ENCODE measurements around the gene SDS. TPM values are rescaled to one million over a fixed set of nuclear protein-coding genes. Genes with fewer than 3 reads are reported as not detected.

The SDS gene
- total RNA-seq, 1 donor from 2014 or later, result 680 TPM

GRCh38 chr12:113427882-113428281, 24.2 kb upstream of the SDS start:
- ATAC-seq, result no peak

GRCh38 chr12:113425960-113426453, 22.3 kb upstream of the SDS start:
- DNase-seq (ENCODE audit: low spot score) (no peak), ATAC-seq (no peak)

More at GRCh38 chr12:113427882-113428281, 24.2 kb upstream of the SDS start:
- no peak for DNase-seq (ENCODE audit: low spot score)

GRCh38 chr12:113424915-113425823, 21.5 kb upstream of the SDS start:
- DNase-seq (ENCODE audit: low spot score) (peak; percentile 67), ATAC-seq (peak; percentile 50)

- ATAC-seq (no peak), DNase-seq (ENCODE audit: low spot score) (no peak)
Observed at GRCh38 chr12:113424456-113424855, 20.8 kb upstream of the SDS start.

- DNase-seq (ENCODE audit: low spot score) (no peak), ATAC-seq (no peak)
Observed at GRCh38 chr12:113422886-113423669, 19.4 kb upstream of the SDS start.

- peak; percentile 87 for DNase-seq (ENCODE audit: low spot score)
- ATAC-seq, result peak; percentile 62
Observed at GRCh38 chr12:113422030-113422885, 18.6 kb upstream of the SDS start, which contains the start of gene SDSL. Gene SDSL (plus strand): TSS chr12:113422380. CDS start chr12:113427983, 5,603 bp downstream.

- DNase-seq (ENCODE audit: low spot score) (peak; percentile 73), ATAC-seq (peak; percentile 15)
Observed at GRCh38 chr12:113420996-113421595, 17.4 kb upstream of the SDS start.

GRCh38 chr12:113418213-113418879, 14.7 kb upstream of the SDS start:
- DNase-seq (ENCODE audit: low spot score) (peak; percentile 97), ATAC-seq (peak; percentile 67)

- peak; percentile 4 for ATAC-seq
- no peak for DNase-seq (ENCODE audit: low spot score)
Observed at GRCh38 chr12:113416091-113416754, 12.5 kb upstream of the SDS start.

- DNase-seq (ENCODE audit: low spot score) (no peak), ATAC-seq (no peak)
Observed at GRCh38 chr12:113414519-113415038, 10.9 kb upstream of the SDS start.

- DNase-seq (ENCODE audit: low spot score) (peak; percentile 94), ATAC-seq (peak; percentile 54)
Observed at GRCh38 chr12:113413488-113413939, 9.8 kb upstream of the SDS start.

GRCh38 chr12:113409462-113410124, 5.9 kb upstream of the SDS start:
- ATAC-seq, result peak; percentile 47
- DNase-seq (ENCODE audit: low spot score), result peak; percentile 71

GRCh38 chr12:113408756-113409298, 5.1 kb upstream of the SDS start:
- ATAC-seq (no peak), DNase-seq (ENCODE audit: low spot score) (no peak)

- no peak for ATAC-seq
Observed at GRCh38 chr12:113407931-113408600, 4.4 kb upstream of the SDS start.

GRCh38 chr12:113405694-113406093, 2.0 kb upstream of the SDS start:
- DNase-seq (ENCODE audit: low spot score), result no peak
- no peak for ATAC-seq

More at GRCh38 chr12:113407931-113408600, 4.4 kb upstream of the SDS start:
- DNase-seq (ENCODE audit: low spot score), result no peak

- ATAC-seq (no peak), DNase-seq (ENCODE audit: low spot score) (no peak)
Observed at GRCh38 chr12:113402586-113403260, 964 bp downstream of the SDS start.
